Measurements from ENCODE around the gene ENG. TPM values are rescaled to one million over a fixed set of nuclear protein-coding genes. Genes with fewer than 3 reads are reported as not detected.
"Not testable (repeated sequence)": the region's sequence is repeated elsewhere in the genome, so short reads cannot be mapped to it uniquely, and the experiment has no call there.

The ENG gene
- total and polyA plus RNA-seq, 2 donors from 2014 or later: 135 to 158 TPM

DNA sequence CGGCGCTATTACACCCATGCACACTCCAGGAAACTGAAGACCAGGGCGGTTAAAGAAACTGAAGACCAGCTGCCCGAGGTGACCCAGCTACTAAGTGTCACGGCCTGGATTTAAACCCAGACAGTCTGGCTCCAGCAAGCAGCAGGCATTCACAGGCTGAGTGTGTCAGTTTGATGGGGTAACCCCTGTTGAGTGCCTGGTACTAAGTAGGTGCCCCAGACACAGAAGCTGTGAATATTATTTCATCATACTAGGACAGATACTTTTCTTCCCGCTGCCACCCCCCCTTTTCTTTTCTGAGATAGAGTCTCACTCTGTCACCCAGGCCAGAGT is 7.3 kb downstream of the ENG start:
- peaks cover 0 to 22% (median 0%) of the 10 kb centered on the region in 3 donors for H3K36me3 ChIP-seq (ENCODE audit: control insufficient read depth in 2 of 3, insufficient read depth in 3 of 3, low read length in 3 of 3)
- peak overlapping the region in 1 of 3 donors; percentile 45 for H3K4me3 ChIP-seq (ENCODE audit: low read length in 3 of 3)
- intact Hi-C loops (cut with DNase I): no loop called here
- H3K9ac ChIP-seq (ENCODE audit: low read length in 3 of 3): peak overlapping the region in 1 of 3 donors; percentile 62
- peak overlapping the region; percentile 90 to 91 for H3K27ac ChIP-seq (ENCODE audit: low read depth in 2 of 2, low read length in 2 of 2)
- peak in 3 of 5 donors; percentile 54 to 74 (median 63) for DNase-seq
- TF ChIP-seq CTCF (IDR thresholded peaks at IDR 0.05; ENCODE audit: borderline replicate concordance, extremely low read depth, insufficient read depth): no peak
- no peak for FAIRE-seq
- H3K9me3 ChIP-seq (ENCODE audit: control insufficient read depth in 2 of 3, insufficient read depth in 1 of 3, low read length in 3 of 3): peaks cover 0 to 6% (median 0%) of the 10 kb centered on the region in 3 donors
- no peaks in the 10 kb centered on the region for H3K27me3 ChIP-seq (ENCODE audit: control insufficient read depth, insufficient read depth, low read length)
- H3K4me1 ChIP-seq (ENCODE audit: control insufficient read depth in 2 of 3, insufficient read depth in 2 of 3, low read depth in 1 of 3, low read length in 3 of 3): peaks cover 2 to 19% (median 3%) of the 10 kb centered on the region in 3 donors

- DNase-seq: no peak
- peaks cover 0 to 6% (median 0%) of the 10 kb centered on the region in 3 donors for H3K9me3 ChIP-seq (ENCODE audit: control insufficient read depth in 2 of 3, insufficient read depth in 1 of 3, low read length in 3 of 3)
- H3K36me3 ChIP-seq (ENCODE audit: control insufficient read depth in 2 of 3, insufficient read depth in 3 of 3, low read length in 3 of 3): peaks cover 0 to 18% (median 0%) of the 10 kb centered on the region in 3 donors
- peaks cover 2 to 22% (median 3%) of the 10 kb centered on the region in 3 donors for H3K4me1 ChIP-seq (ENCODE audit: control insufficient read depth in 2 of 3, insufficient read depth in 2 of 3, low read depth in 1 of 3, low read length in 3 of 3)
- H3K4me3 ChIP-seq (ENCODE audit: low read length in 3 of 3): peak overlapping the region in 1 of 3 donors; percentile 45
- TF ChIP-seq CTCF (IDR thresholded peaks at IDR 0.05; ENCODE audit: borderline replicate concordance, extremely low read depth, insufficient read depth): no peak
- intact Hi-C loops (cut with DNase I): no loop called here
- H3K9ac ChIP-seq (ENCODE audit: low read length in 3 of 3): peak overlapping the region in 2 of 3 donors; percentile 2 to 62
- no peaks in the 10 kb centered on the region for H3K27me3 ChIP-seq (ENCODE audit: control insufficient read depth, insufficient read depth, low read length)
- no peak for FAIRE-seq
- peak overlapping the region; percentile 90 to 91 for H3K27ac ChIP-seq (ENCODE audit: low read depth in 2 of 2, low read length in 2 of 2)
Measured at GRCh38 chr9:127846443-127847177, 7.8 kb downstream of the ENG start.

- DNase-seq; FAIRE-seq; H3K4me3 ChIP-seq (ENCODE audit: low read length in 3 of 3); H3K9me3 ChIP-seq (ENCODE audit: control insufficient read depth in 2 of 3, insufficient read depth in 1 of 3, low read length in 3 of 3); H3K27me3 ChIP-seq (ENCODE audit: control insufficient read depth, insufficient read depth, low read length); intact Hi-C loops (cut with DNase I): not testable (repeated sequence)
- Histone ChIP-seq H3K9ac (ENCODE audit: low read length in 3 of 3) (peak overlapping the region in 1 of 3 donors; percentile 58), H3K27ac (ENCODE audit: low read depth in 2 of 2, low read length in 2 of 2) (peak overlapping the region; percentile 90 to 91), H3K4me1 (ENCODE audit: control insufficient read depth in 2 of 3, insufficient read depth in 2 of 3, low read depth in 1 of 3, low read length in 3 of 3) (peaks cover 2 to 32% (median 3%) of the 10 kb centered on the region in 3 donors), H3K36me3 (ENCODE audit: control insufficient read depth in 2 of 3, insufficient read depth in 3 of 3, low read length in 3 of 3) (peaks cover 0 to 16% (median 0%) of the 10 kb centered on the region in 3 donors)
Measured at GRCh38 chr9:127845619-127846018, 8.8 kb downstream of the ENG start.

DNA sequence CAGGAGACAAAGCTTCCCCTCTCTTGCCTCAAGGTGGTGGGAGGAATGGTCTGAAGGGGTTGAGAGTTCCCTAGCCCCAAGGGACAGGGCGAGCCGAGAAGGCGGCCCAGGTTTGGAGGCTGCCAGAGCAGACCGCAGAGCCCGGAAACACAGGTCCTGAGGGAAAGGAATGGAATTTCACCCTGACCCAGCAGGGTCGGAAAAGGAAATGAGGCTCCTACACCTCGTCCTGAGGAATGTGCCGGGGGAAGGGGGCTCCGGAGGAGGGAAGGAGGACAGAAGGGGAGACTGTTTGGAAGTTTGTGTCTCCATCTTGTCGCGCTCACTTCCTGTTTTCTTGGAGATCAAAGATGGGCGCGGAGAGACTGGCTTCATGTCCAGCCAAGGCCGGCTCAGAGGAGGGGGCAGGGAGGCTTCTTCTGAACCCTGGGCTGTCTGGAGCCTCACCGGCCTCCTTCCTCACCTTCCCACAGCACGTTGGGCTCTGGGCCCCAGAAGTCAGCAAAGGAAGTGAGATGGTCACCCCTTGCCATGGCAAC is 9.6 kb downstream of the ENG start:
- Histone ChIP-seq H3K36me3 (ENCODE audit: control insufficient read depth in 2 of 3, insufficient read depth in 3 of 3, low read length in 3 of 3) (peaks cover 0 to 11% (median 0%) of the 10 kb centered on the region in 3 donors), H3K4me3 (ENCODE audit: low read length in 3 of 3) (no peak overlapping the region), H3K4me1 (ENCODE audit: control insufficient read depth in 2 of 3, insufficient read depth in 2 of 3, low read depth in 1 of 3, low read length in 3 of 3) (peaks cover 2 to 35% (median 3%) of the 10 kb centered on the region in 3 donors), H3K9ac (ENCODE audit: low read length in 3 of 3) (peak overlapping the region in 1 of 3 donors; percentile 58), H3K27ac (ENCODE audit: low read depth in 2 of 2, low read length in 2 of 2) (peak overlapping the region; percentile 90 to 91), H3K9me3 (ENCODE audit: control insufficient read depth in 2 of 3, insufficient read depth in 1 of 3, low read length in 3 of 3) (peaks cover 0 to 6% (median 0%) of the 10 kb centered on the region in 3 donors), H3K27me3 (ENCODE audit: control insufficient read depth, insufficient read depth, low read length) (no peaks in the 10 kb centered on the region)
- DNase-seq: peak in 3 of 5 donors; percentile 48 to 78 (median 53)
- intact Hi-C loops (cut with DNase I): no loop called here
- FAIRE-seq: no peak
- TF ChIP-seq CTCF (IDR thresholded peaks at IDR 0.05; ENCODE audit: borderline replicate concordance, extremely low read depth, insufficient read depth): no peak
